ENCODE data around the gene SWSAP1.

Gene SWSAP1

GRCh38 chr19:11355160-11356073 lies 19.0 kb upstream of the SWSAP1 start, which contains the start of gene PLPPR2:
TSS of gene PLPPR2 (plus strand) at chr19:11355432. CDS start at chr19:11357674, 2,242 bp downstream.
- peak; percentile 60 to 83 for DNase-seq

GRCh38 chr19:11356074-11356397 lies 18.4 kb upstream of the SWSAP1 start:
- DNase-seq: no peak

GRCh38 chr19:11356676-11357550 lies 17.6 kb upstream of the SWSAP1 start:
- DNase-seq: no peak

GRCh38 chr19:11359421-11359820 lies 15.0 kb upstream of the SWSAP1 start:
- DNase-seq: no peak

- no peak for DNase-seq
Observed at GRCh38 chr19:11361037-11361770, 13.3 kb upstream of the SWSAP1 start.

GRCh38 chr19:11361771-11362731 lies 12.4 kb upstream of the SWSAP1 start:
- DNase-seq: no peak

GRCh38 chr19:11363881-11364280 lies 10.6 kb upstream of the SWSAP1 start:
- no peak for DNase-seq

- no peak for DNase-seq
Observed at GRCh38 chr19:11364296-11364904, 10.1 kb upstream of the SWSAP1 start.

- DNase-seq: no peak
Observed at GRCh38 chr19:11364935-11365334, 9.5 kb upstream of the SWSAP1 start.

- DNase-seq: no peak
Observed at GRCh38 chr19:11365557-11366117, 8.8 kb upstream of the SWSAP1 start.

- DNase-seq: no peak
Observed at GRCh38 chr19:11367528-11367927, 6.9 kb upstream of the SWSAP1 start.

- no peak for DNase-seq
Observed at GRCh38 chr19:11370744-11371143, 3.7 kb upstream of the SWSAP1 start.

GRCh38 chr19:11373166-11373884 lies 1.1 kb upstream of the SWSAP1 start:
- DNase-seq: peak; percentile 79 to 82

- DNase-seq: no peak
Observed at GRCh38 chr19:11373885-11374432, 507 bp upstream of the SWSAP1 start.

- peak; percentile 70 to 75 for DNase-seq
Observed at GRCh38 chr19:11375143-11375948, 880 bp downstream of the SWSAP1 start.

- DNase-seq: no peak
Observed at GRCh38 chr19:11377237-11377636, 2.8 kb downstream of the SWSAP1 start.

- DNase-seq: no peak
Observed at GRCh38 chr19:11377756-11378155, 3.3 kb downstream of the SWSAP1 start.

GRCh38 chr19:11378319-11379189 lies 4.1 kb downstream of the SWSAP1 start:
- peak; percentile 41 to 73 for DNase-seq
